HEK293 (cell line): ENCODE measurements around the gene JCHAIN.

Experiments used
- CTCF ChIA-PET: fragments of 350-600 bp; formaldehyde crosslinking; extraction: SDS; loops from one replicate; lab custom pipeline; 2021; ENCODE audit warnings: antibody characterized with exemption; lab: Yijun Ruan, JAX
- POLR2A ChIA-PET: fragments of 300-600 bp; formaldehyde crosslinking; extraction: SDS; loops from one replicate; lab custom pipeline; 2020; ENCODE audit warnings: antibody characterized with exemption, inconsistent platforms; lab: Yijun Ruan, JAX
- H3K27ac ChIP-seq: fragments of 200-500 bp; sonication (Bioruptor generic); 2 replicates; pipeline ENCODE4 v1.5.1; 2014; ENCODE audit warnings: low read depth, low read length, control low read depth, inconsistent platforms; ENCODE audit errors: extremely low read depth
- H3K36me3 ChIP-seq, 2 experiments: fragments of 200-500 bp in 1 of 2; sonication (Bioruptor generic) in 1 of 2; 1 replicate in 1 of 2; 2 replicates in 1 of 2; pipeline ENCODE4 v1.5.1; 2014 to 2017; ENCODE audit warnings: inconsistent platforms in 2 of 2, low read length in 2 of 2; ENCODE audit not compliant: control insufficient read depth in 2 of 2, insufficient read depth in 1 of 2
- H3K4me1 ChIP-seq: fragments of 200-500 bp; sonication (Bioruptor generic); 2 replicates; pipeline ENCODE4 v1.5.1; 2014; ENCODE audit warnings: mild to moderate bottlenecking, low read length, inconsistent platforms; ENCODE audit not compliant: control insufficient read depth, insufficient read depth
- H3K4me3 ChIP-seq: 2 replicates; pipeline ENCODE4 v1.5.1; 2011; ENCODE audit warnings: low read depth, mild to moderate bottlenecking, control low read depth, low read length, moderate library complexity
- H3K9me3 ChIP-seq: fragments of 200-500 bp; sonication (Bioruptor generic); 2 replicates; pipeline ENCODE4 v1.5.1; 2014; ENCODE audit warnings: low read depth, low read length, inconsistent platforms; ENCODE audit not compliant: control insufficient read depth, insufficient read depth
- GLI4 ChIP-seq: fragments of 450-650 bp; formaldehyde crosslinking; IDR thresholded peaks from 2 replicates; pipeline ENCODE4 v1.5.1; 2016; ENCODE audit warnings: missing biosample characterization, missing genetic modification characterization
- GLIS1 ChIP-seq: fragments of 450-650 bp; formaldehyde crosslinking; IDR thresholded peaks from 2 replicates; pipeline ENCODE4 v1.5.1; 2016; ENCODE audit warnings: missing biosample characterization, missing genetic modification characterization
- HOXD13 ChIP-seq: sonication (generic); formaldehyde crosslinking; IDR thresholded peaks from 2 replicates; pipeline ENCODE4 v1.8.0; 2022; ENCODE audit warnings: missing genetic modification reagents, borderline replicate concordance
- INSM2 ChIP-seq: fragments of 450-650 bp; formaldehyde crosslinking; IDR thresholded peaks from 2 replicates; pipeline ENCODE4 v1.5.1; 2016; ENCODE audit warnings: missing biosample characterization, missing genetic modification characterization
- KLF17 ChIP-seq: fragments of 450-650 bp; formaldehyde crosslinking; IDR thresholded peaks from 2 replicates; pipeline ENCODE4 v1.5.1; 2016; ENCODE audit warnings: missing biosample characterization, missing genetic modification characterization
- MEIS1 ChIP-seq: sonication (generic); formaldehyde crosslinking; IDR thresholded peaks from 2 replicates; pipeline ENCODE4 v1.8.1; 2022; ENCODE audit warnings: missing genetic modification reagents, mild to moderate bottlenecking, borderline replicate concordance
- REPIN1 ChIP-seq: fragments of 450-650 bp; formaldehyde crosslinking; IDR thresholded peaks from 2 replicates; pipeline ENCODE4 v1.5.1; 2017; ENCODE audit warnings: missing biosample characterization, missing genetic modification characterization, low read depth
- SCRT2 ChIP-seq: fragments of 450-650 bp; formaldehyde crosslinking; IDR thresholded peaks from 2 replicates; pipeline ENCODE4 v1.5.1; 2016; ENCODE audit warnings: missing biosample characterization, missing genetic modification characterization
- ZBTB8A ChIP-seq: fragments of 450-650 bp; formaldehyde crosslinking; IDR thresholded peaks from 2 replicates; pipeline ENCODE4 v1.5.1; 2016; ENCODE audit warnings: missing biosample characterization, missing genetic modification characterization
- ZNF10 ChIP-seq: fragments of 450-650 bp; formaldehyde crosslinking; IDR thresholded peaks from 2 replicates; pipeline ENCODE4 v1.5.1; 2017; ENCODE audit warnings: missing biosample characterization, missing genetic modification characterization
- ZNF155 ChIP-seq: fragments of 450-650 bp; formaldehyde crosslinking; IDR thresholded peaks from 2 replicates; pipeline ENCODE4 v1.5.1; 2016; ENCODE audit warnings: missing biosample characterization, missing genetic modification characterization
- ZNF19 ChIP-seq: fragments of 450-650 bp; formaldehyde crosslinking; IDR thresholded peaks from 2 replicates; pipeline ENCODE4; 2016; ENCODE audit warnings: missing biosample characterization, missing genetic modification characterization, low read depth
- ZNF202 ChIP-seq: fragments of 450-650 bp; formaldehyde crosslinking; IDR thresholded peaks from 2 replicates; pipeline ENCODE4 v1.5.1; 2016; ENCODE audit warnings: missing biosample characterization, missing genetic modification characterization, borderline replicate concordance
- ZNF24 ChIP-seq: fragments of 450-650 bp; formaldehyde crosslinking; IDR thresholded peaks from 2 replicates; pipeline ENCODE4 v1.5.1; 2016; ENCODE audit warnings: missing biosample characterization, missing genetic modification characterization
- ZNF341 ChIP-seq: fragments of 450-650 bp; formaldehyde crosslinking; IDR thresholded peaks from 2 replicates; pipeline ENCODE4; 2016; ENCODE audit warnings: low read depth, missing biosample characterization, missing genetic modification characterization
- ZNF354C ChIP-seq: fragments of 450-650 bp; formaldehyde crosslinking; IDR thresholded peaks from 2 replicates; pipeline ENCODE4 v1.5.1; 2016; ENCODE audit warnings: missing biosample characterization, missing genetic modification characterization, low read depth, borderline replicate concordance
- ZNF426 ChIP-seq: fragments of 450-650 bp; formaldehyde crosslinking; IDR thresholded peaks from 2 replicates; pipeline ENCODE4 v1.5.1; 2017; ENCODE audit warnings: missing biosample characterization, missing genetic modification characterization, mild to moderate bottlenecking, inconsistent platforms, moderate library complexity
- ZNF549 ChIP-seq: fragments of 450-650 bp; IDR thresholded peaks from 2 replicates; pipeline ENCODE4 v1.5.1; 2018; ENCODE audit warnings: missing biosample characterization, missing genetic modification characterization, mild to moderate bottlenecking, inconsistent platforms, moderate library complexity
- ZNF585B ChIP-seq: fragments of 450-650 bp; formaldehyde crosslinking; IDR thresholded peaks from 2 replicates; pipeline ENCODE4 v1.5.1; 2016; ENCODE audit warnings: missing biosample characterization, missing genetic modification characterization
- ZNF624 ChIP-seq: fragments of 450-650 bp; formaldehyde crosslinking; IDR thresholded peaks from 2 replicates; pipeline ENCODE4 v1.5.1; 2017; ENCODE audit warnings: missing biosample characterization, missing genetic modification characterization
- ZNF792 ChIP-seq: fragments of 450-650 bp; formaldehyde crosslinking; IDR thresholded peaks from 2 replicates; pipeline ENCODE4 v1.5.1; 2016; ENCODE audit warnings: missing biosample characterization, missing genetic modification characterization
- ZSCAN30 ChIP-seq: fragments of 450-650 bp; IDR thresholded peaks from 2 replicates; pipeline ENCODE4 v1.5.1; 2018; ENCODE audit warnings: missing biosample characterization, mild to moderate bottlenecking, missing genetic modification characterization, moderate library complexity
- TF ChIP-seq, protein P1 (sequence below): fragments of 450-650 bp; formaldehyde crosslinking; IDR thresholded peaks from 2 replicates; pipeline ENCODE4 v1.5.1; 2016; ENCODE audit warnings: missing biosample characterization, missing genetic modification characterization
- TF ChIP-seq, protein P2 (sequence below): fragments of 450-650 bp; formaldehyde crosslinking; IDR thresholded peaks from 2 replicates; pipeline ENCODE4 v1.5.1; 2016; ENCODE audit warnings: missing biosample characterization, missing genetic modification characterization
- TF ChIP-seq, protein P3 (sequence below): fragments of 450-650 bp; formaldehyde crosslinking; IDR thresholded peaks from 2 replicates; pipeline ENCODE4 v1.5.1; 2017; ENCODE audit warnings: missing biosample characterization, mild to moderate bottlenecking, missing genetic modification characterization, moderate library complexity
- TF ChIP-seq, protein P4 (sequence below): fragments of 450-650 bp; formaldehyde crosslinking; IDR thresholded peaks from 2 replicates; pipeline ENCODE4 v1.5.1; 2017; ENCODE audit warnings: missing biosample characterization, missing genetic modification characterization

Gene JCHAIN

GRCh38 chr4:70687821-70688794 lies 21.8 kb upstream of the JCHAIN start, which contains the start of gene UTP3:
Gene UTP3, plus strand, starts transcription at chr4:70688532. Its CDS starts 146 bp downstream, at chr4:70688678.
- H3K4me3 ChIP-seq = peak within 1 kb of the TSS; percentile 93
- H3K9me3 ChIP-seq = no peaks in the 10 kb centered on the region
- no peaks in the 10 kb centered on the region for H3K4me1 ChIP-seq
- H3K27ac ChIP-seq = peak within 1 kb of the TSS; percentile 72
- peaks cover 0 to 33% of the 10 kb centered on the region in 2 experiments; a peak in 1 of 3 replicates for H3K36me3 ChIP-seq
- CTCF ChIA-PET = interaction anchor here (0.5 to 2.5 kb wide), 9 partner anchors 8 to 556 kb away, joined by 3 to 9 read pairs (median 3); no protein-coding TSS in a partner anchor
- POLR2A ChIA-PET = interaction anchor here (1.0 to 1.4 kb wide), 3 partner anchors 16 to 34 kb away, joined by 3 to 8 read pairs (median 3); partner anchors contain the start of gene RUFY3
- TF ChIP-seq, protein P1, sequence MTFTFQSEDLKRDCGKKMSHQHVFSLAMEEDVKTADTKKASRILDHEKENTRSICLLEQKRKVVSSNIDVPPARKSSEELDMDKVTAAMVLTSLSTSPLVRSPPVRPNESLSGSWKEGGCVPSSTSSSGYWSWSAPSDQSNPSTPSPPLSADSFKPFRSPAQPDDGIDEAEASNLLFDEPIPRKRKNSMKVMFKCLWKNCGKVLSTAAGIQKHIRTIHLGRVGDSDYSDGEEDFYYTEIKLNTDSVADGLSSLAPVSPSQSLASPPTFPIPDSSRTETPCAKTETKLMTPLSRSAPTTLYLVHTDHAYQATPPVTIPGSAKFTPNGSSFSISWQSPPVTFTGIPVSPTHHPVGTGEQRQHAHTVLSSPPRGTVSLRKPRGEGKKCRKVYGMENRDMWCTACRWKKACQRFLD (tag by site-specific recombination) = no peak
- TF ChIP-seq ZNF10 = peak; percentile 41; the same call in 1 of the 2 replicates
- TF ChIP-seq KLF17 (tag by site-specific recombination) = peak; percentile 94
- no peak for TF ChIP-seq ZNF426 (tag by site-specific recombination)
- TF ChIP-seq INSM2 (tag by site-specific recombination) = peak; percentile 89
- TF ChIP-seq ZNF155 = no peak
- peak; percentile 16; the same call in 1 of the 2 replicates for TF ChIP-seq SCRT2 (tag by site-specific recombination)
- TF ChIP-seq, protein P2, sequence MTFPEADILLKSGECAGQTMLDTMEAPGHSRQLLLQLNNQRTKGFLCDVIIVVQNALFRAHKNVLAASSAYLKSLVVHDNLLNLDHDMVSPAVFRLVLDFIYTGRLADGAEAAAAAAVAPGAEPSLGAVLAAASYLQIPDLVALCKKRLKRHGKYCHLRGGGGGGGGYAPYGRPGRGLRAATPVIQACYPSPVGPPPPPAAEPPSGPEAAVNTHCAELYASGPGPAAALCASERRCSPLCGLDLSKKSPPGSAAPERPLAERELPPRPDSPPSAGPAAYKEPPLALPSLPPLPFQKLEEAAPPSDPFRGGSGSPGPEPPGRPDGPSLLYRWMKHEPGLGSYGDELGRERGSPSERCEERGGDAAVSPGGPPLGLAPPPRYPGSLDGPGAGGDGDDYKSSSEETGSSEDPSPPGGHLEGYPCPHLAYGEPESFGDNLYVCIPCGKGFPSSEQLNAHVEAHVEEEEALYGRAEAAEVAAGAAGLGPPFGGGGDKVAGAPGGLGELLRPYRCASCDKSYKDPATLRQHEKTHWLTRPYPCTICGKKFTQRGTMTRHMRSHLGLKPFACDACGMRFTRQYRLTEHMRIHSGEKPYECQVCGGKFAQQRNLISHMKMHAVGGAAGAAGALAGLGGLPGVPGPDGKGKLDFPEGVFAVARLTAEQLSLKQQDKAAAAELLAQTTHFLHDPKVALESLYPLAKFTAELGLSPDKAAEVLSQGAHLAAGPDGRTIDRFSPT (tag by site-specific recombination) = no peak; the same call in none of the 2 replicates
- TF ChIP-seq, protein P3, sequence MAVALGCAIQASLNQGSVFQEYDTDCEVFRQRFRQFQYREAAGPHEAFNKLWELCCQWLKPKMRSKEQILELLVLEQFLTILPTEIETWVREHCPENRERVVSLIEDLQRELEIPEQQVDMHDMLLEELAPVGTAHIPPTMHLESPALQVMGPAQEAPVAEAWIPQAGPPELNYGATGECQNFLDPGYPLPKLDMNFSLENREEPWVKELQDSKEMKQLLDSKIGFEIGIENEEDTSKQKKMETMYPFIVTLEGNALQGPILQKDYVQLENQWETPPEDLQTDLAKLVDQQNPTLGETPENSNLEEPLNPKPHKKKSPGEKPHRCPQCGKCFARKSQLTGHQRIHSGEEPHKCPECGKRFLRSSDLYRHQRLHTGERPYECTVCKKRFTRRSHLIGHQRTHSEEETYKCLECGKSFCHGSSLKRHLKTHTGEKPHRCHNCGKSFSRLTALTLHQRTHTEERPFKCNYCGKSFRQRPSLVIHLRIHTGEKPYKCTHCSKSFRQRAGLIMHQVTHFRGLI = 0 out of 2 replicates have a peak, but pooled peaks have one; percentile 54
- TF ChIP-seq ZNF341 (tag by site-specific recombination) = peak; percentile 55
- no peak for TF ChIP-seq ZNF624 (tag by site-specific recombination)
- peak; percentile 97 for TF ChIP-seq ZSCAN30 (tag by site-specific recombination)
- TF ChIP-seq ZNF202 (tag by site-specific recombination) = no peak
- peak; percentile 88 for TF ChIP-seq ZBTB8A
- TF ChIP-seq ZNF354C (tag by site-specific recombination) = no peak
- TF ChIP-seq REPIN1 (tag by site-specific recombination) = peak; percentile 93
- TF ChIP-seq, protein P4, sequence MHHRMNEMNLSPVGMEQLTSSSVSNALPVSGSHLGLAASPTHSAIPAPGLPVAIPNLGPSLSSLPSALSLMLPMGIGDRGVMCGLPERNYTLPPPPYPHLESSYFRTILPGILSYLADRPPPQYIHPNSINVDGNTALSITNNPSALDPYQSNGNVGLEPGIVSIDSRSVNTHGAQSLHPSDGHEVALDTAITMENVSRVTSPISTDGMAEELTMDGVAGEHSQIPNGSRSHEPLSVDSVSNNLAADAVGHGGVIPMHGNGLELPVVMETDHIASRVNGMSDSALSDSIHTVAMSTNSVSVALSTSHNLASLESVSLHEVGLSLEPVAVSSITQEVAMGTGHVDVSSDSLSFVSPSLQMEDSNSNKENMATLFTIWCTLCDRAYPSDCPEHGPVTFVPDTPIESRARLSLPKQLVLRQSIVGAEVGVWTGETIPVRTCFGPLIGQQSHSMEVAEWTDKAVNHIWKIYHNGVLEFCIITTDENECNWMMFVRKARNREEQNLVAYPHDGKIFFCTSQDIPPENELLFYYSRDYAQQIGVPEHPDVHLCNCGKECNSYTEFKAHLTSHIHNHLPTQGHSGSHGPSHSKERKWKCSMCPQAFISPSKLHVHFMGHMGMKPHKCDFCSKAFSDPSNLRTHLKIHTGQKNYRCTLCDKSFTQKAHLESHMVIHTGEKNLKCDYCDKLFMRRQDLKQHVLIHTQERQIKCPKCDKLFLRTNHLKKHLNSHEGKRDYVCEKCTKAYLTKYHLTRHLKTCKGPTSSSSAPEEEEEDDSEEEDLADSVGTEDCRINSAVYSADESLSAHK = no peak; the same call in 1 of the 2 replicates
- TF ChIP-seq ZNF24 (tag by site-specific recombination) = peak; percentile 90; the same call in 1 of the 2 replicates
- no peak for TF ChIP-seq ZNF19 (tag by site-specific recombination)
- TF ChIP-seq MEIS1 (CRISPR knock-in tag) = no peak
- peak; percentile 50; the same call in 1 of the 2 replicates for TF ChIP-seq GLIS1 (tag by site-specific recombination)
- no peak for TF ChIP-seq ZNF585B (tag by site-specific recombination)
- no peak for TF ChIP-seq HOXD13
- no peak for TF ChIP-seq ZNF792 (tag by site-specific recombination)
- TF ChIP-seq ZNF549 (tag by site-specific recombination) = no peak
- 0 out of 2 replicates have a peak, but pooled peaks have one; percentile 72 for TF ChIP-seq GLI4
